OCI-LY1 (cell line): ENCODE data around the gene CTNNA2.

ENCODE experiments used
- H2AFZ ChIP-seq: fragments of 200-600 bp; sonication (generic), shearing (Covaris generic); 2 replicates; pipeline ENCODE4 v1.6.0; 2014; ENCODE audit warnings: antibody characterized with exemption, mild to moderate bottlenecking, low read length
- H3F3A ChIP-seq: fragments of 200-600 bp; sonication (generic), shearing (Covaris generic); 2 replicates; pipeline ENCODE4 v1.6.0; 2014; ENCODE audit warnings: mild to moderate bottlenecking, antibody characterized with exemption, low read length, moderate library complexity; ENCODE audit not compliant: insufficient read depth
- H3K27ac ChIP-seq: fragments of 200-600 bp; sonication (generic); 2 replicates; pipeline ENCODE4 v1.5.1; 2014; ENCODE audit warnings: low read length, mixed run types, mild to moderate bottlenecking, low read depth; ENCODE audit not compliant: poor library complexity, severe bottlenecking
- H3K27me3 ChIP-seq: fragments of 200-600 bp; sonication (generic); 2 replicates; pipeline ENCODE4 v1.6.0; 2014; ENCODE audit warnings: antibody characterized with exemption, mild to moderate bottlenecking, low read length, moderate library complexity; ENCODE audit not compliant: insufficient read depth
- H3K36me3 ChIP-seq: fragments of 200-600 bp; sonication (generic); 2 replicates; pipeline ENCODE4 v1.6.1; 2014; ENCODE audit warnings: mild to moderate bottlenecking, antibody characterized with exemption, low read length, moderate library complexity, mixed read lengths; ENCODE audit not compliant: insufficient read depth
- H3K4me1 ChIP-seq: fragments of 200-600 bp; sonication (generic); 2 replicates; pipeline ENCODE4 v1.5.1; 2014; ENCODE audit warnings: mild to moderate bottlenecking, low read length, moderate library complexity; ENCODE audit not compliant: insufficient read depth, severe bottlenecking
- H3K4me2 ChIP-seq: fragments of 200-600 bp; sonication (generic), shearing (Covaris generic); 2 replicates; pipeline ENCODE4 v1.6.1; 2014; ENCODE audit warnings: low read length
- H3K4me3 ChIP-seq: fragments of 200-600 bp; sonication (generic); 2 replicates; pipeline ENCODE4 v1.5.1; 2014; ENCODE audit warnings: low read length, low read depth, mild to moderate bottlenecking, mixed read lengths; ENCODE audit not compliant: poor library complexity, severe bottlenecking
- H3K79me2 ChIP-seq: fragments of 200-600 bp; shearing (Covaris generic); 2 replicates; pipeline ENCODE4 v1.6.1; 2016; ENCODE audit warnings: mixed run types, low read length, mixed read lengths; ENCODE audit not compliant: insufficient read depth
- H3K9ac ChIP-seq: fragments of 200-600 bp; sonication (generic), shearing (Covaris generic); 2 replicates; pipeline ENCODE4 v1.6.1; 2014; ENCODE audit warnings: mild to moderate bottlenecking, low read length, mixed read lengths
- H3K9me2 ChIP-seq: fragments of 200-600 bp; sonication (generic), shearing (Covaris generic); 2 replicates; pipeline ENCODE4 v1.6.1; 2014; ENCODE audit warnings: low read depth, mild to moderate bottlenecking, low read length, mixed read lengths
- H3K9me3 ChIP-seq: fragments of 200-600 bp; shearing (Covaris generic); 2 replicates; pipeline ENCODE4 v1.6.1; 2014; ENCODE audit warnings: low read length, mixed read lengths
- H4K20me1 ChIP-seq: fragments of 200-600 bp; sonication (generic), shearing (Covaris generic); 2 replicates; pipeline ENCODE4 v1.6.0; 2016; ENCODE audit warnings: mild to moderate bottlenecking, low read length; ENCODE audit not compliant: insufficient read depth
- EZH2 ChIP-seq: fragments of 200-600 bp; sonication (generic), shearing (Covaris generic); IDR thresholded peaks from 2 replicates; pipeline ENCODE4 v1.8.0; 2017; ENCODE audit warnings: borderline replicate concordance, mixed run types, mild to moderate bottlenecking, antibody characterized with exemption, low read length, moderate library complexity, mixed read lengths
- TF ChIP-seq, protein P1 (sequence below): fragments of 200-600 bp; sonication (generic), shearing (Covaris generic); IDR thresholded peaks from 2 replicates; pipeline ENCODE4 v1.5.1; 2017; ENCODE audit warnings: mild to moderate bottlenecking, antibody characterized with exemption, low read length, moderate library complexity, mixed read lengths

The CTNNA2 gene

DNA sequence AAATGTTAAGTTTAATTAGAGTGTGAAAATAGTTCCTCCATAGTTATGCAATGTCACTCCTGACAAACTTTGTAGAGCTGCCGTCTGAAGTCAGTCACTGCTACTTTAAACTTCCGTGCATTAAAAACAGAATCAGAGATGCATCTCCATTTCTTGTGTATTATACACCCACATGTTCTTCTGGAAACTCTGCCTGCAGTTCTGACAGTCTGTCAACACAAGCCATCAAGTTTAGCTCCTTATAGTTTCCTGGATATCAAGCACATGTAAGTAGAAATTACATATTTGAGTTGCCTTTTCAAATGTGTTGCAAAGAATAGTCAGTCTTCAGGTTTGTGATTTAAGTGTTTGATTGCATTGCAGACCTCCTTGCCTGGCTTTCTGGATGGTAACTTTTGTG lies 184.3 kb downstream of the CTNNA2 start:
- no peaks in the 10 kb centered on the region for H3K9me3 ChIP-seq
- no peaks in the 10 kb centered on the region for H3K36me3 ChIP-seq
- no peak overlapping the region for H3K4me3 ChIP-seq
- no peaks in the 10 kb centered on the region for H3K9me2 ChIP-seq
- no peaks in the 10 kb centered on the region for H3K79me2 ChIP-seq
- H3K4me2 ChIP-seq, result no peak overlapping the region
- H2AFZ ChIP-seq, result no peak overlapping the region
- H3K4me1 ChIP-seq, result no peaks in the 10 kb centered on the region
- H3K27me3 ChIP-seq, result no peaks in the 10 kb centered on the region
- TF ChIP-seq, protein P1, sequence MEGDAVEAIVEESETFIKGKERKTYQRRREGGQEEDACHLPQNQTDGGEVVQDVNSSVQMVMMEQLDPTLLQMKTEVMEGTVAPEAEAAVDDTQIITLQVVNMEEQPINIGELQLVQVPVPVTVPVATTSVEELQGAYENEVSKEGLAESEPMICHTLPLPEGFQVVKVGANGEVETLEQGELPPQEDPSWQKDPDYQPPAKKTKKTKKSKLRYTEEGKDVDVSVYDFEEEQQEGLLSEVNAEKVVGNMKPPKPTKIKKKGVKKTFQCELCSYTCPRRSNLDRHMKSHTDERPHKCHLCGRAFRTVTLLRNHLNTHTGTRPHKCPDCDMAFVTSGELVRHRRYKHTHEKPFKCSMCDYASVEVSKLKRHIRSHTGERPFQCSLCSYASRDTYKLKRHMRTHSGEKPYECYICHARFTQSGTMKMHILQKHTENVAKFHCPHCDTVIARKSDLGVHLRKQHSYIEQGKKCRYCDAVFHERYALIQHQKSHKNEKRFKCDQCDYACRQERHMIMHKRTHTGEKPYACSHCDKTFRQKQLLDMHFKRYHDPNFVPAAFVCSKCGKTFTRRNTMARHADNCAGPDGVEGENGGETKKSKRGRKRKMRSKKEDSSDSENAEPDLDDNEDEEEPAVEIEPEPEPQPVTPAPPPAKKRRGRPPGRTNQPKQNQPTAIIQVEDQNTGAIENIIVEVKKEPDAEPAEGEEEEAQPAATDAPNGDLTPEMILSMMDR, result no peak
- TF ChIP-seq EZH2, result no peak
- no peaks in the 10 kb centered on the region for H4K20me1 ChIP-seq
- H3F3A ChIP-seq, result no peaks in the 10 kb centered on the region
- no peak overlapping the region for H3K27ac ChIP-seq
- no peak overlapping the region for H3K9ac ChIP-seq

DNA sequence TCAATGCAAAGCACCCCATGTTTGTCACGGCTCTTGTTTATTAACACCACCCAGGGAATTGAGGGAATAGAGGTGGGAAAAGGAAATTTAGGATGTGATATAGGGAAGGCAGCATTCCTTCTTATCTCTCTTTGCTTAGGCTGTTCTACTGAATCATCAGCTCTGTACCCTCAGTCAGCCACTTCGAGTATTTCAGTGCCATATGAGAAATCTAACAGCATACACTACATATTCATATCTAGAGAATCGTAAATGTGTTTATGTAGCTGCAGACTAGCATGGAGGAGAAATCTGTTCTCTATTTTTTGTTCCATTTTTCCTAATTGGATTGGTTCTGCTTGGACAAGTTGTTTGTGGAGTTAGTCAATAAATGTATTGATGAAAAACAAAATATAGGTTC lies 187.8 kb downstream of the CTNNA2 start:
- no peaks in the 10 kb centered on the region for H3K79me2 ChIP-seq
- H3K4me3 ChIP-seq, result no peak overlapping the region
- no peak overlapping the region for H3K27ac ChIP-seq
- H3K9ac ChIP-seq, result no peak overlapping the region
- no peak overlapping the region for H2AFZ ChIP-seq
- H3K36me3 ChIP-seq, result no peaks in the 10 kb centered on the region
- H3F3A ChIP-seq, result no peaks in the 10 kb centered on the region
- H3K4me2 ChIP-seq, result no peak overlapping the region
- H3K27me3 ChIP-seq, result no peaks in the 10 kb centered on the region
- H3K9me2 ChIP-seq, result no peaks in the 10 kb centered on the region
- no peaks in the 10 kb centered on the region for H4K20me1 ChIP-seq
- no peaks in the 10 kb centered on the region for H3K4me1 ChIP-seq
- no peaks in the 10 kb centered on the region for H3K9me3 ChIP-seq
- no peak for TF ChIP-seq EZH2
- TF ChIP-seq, protein P1, result no peak

DNA sequence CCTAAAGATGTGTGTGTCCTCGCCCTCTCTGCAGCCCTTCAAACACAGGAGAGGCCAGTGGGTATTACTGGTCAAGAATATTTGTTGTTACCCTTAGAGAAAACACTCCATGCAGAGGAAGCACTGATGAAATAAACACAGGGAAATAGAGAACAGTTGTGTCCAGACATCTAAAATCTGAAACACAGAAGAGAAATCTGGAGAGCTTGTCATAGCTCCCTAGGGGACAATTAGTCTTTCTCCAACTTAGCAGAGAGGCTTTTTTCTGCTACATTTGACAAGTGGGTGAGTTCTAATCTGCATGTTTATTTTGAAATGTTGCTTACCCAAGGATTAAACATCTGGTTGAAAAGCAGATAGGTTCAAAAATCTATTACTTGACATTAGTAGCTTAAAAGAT lies 190.1 kb downstream of the CTNNA2 start:
- Histone ChIP-seq H3K36me3 (no peaks in the 10 kb centered on the region), H3K9ac (no peak overlapping the region), H3K4me3 (no peak overlapping the region), H3K27ac (no peak overlapping the region), H4K20me1 (no peaks in the 10 kb centered on the region), H3K4me1 (no peaks in the 10 kb centered on the region), H3F3A (no peaks in the 10 kb centered on the region), H3K79me2 (no peaks in the 10 kb centered on the region), H3K4me2 (no peak overlapping the region), H3K9me2 (no peaks in the 10 kb centered on the region), H2AFZ (no peak overlapping the region), H3K27me3 (no peaks in the 10 kb centered on the region), H3K9me3 (no peaks in the 10 kb centered on the region)
- TF ChIP-seq, protein P1, result no peak
- no peak for TF ChIP-seq EZH2
